Activated CD8-positive, alpha-beta memory T cell treated with anti-CD3 and anti-CD28 coated beads, Interleukin-2, amount 50 U/mL, for 24 hours (primary cell): ENCODE results near the gene INTU.

Source experiments
- DNase-seq: peaks from one replicate; pipeline ENCODE4 v3.0.0-alpha.2; 2020; ENCODE audit errors: extremely low read depth

INTU gene

DNA sequence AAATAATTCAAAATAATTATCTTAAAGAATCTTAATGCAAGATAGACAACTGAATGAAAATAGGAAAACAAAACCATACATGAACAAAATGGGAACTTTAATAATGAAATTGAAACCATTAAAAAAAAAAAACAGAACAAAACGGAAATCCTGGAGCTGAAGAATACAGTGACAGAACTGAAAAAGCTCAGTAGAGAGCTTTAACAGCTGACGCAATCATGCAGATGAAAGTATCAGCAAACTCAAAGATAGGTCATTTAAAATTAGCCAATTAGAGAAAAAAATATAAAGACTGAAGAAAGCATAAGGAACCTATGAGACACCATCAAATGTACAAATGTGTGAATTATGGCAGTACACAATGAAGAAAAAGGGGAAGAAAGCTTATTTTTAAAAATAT, 116.2 kb downstream of the INTU start:
- no peak for DNase-seq

- DNase-seq: no peak
Observed at GRCh38 chr4:127756906-127757305, 124.1 kb downstream of the INTU start.

GRCh38 chr4:127759228-127759820, 126.6 kb downstream of the INTU start:
- DNase-seq: no peak

- no peak for DNase-seq
Observed at GRCh38 chr4:127759893-127760292, 127.1 kb downstream of the INTU start.

DNA sequence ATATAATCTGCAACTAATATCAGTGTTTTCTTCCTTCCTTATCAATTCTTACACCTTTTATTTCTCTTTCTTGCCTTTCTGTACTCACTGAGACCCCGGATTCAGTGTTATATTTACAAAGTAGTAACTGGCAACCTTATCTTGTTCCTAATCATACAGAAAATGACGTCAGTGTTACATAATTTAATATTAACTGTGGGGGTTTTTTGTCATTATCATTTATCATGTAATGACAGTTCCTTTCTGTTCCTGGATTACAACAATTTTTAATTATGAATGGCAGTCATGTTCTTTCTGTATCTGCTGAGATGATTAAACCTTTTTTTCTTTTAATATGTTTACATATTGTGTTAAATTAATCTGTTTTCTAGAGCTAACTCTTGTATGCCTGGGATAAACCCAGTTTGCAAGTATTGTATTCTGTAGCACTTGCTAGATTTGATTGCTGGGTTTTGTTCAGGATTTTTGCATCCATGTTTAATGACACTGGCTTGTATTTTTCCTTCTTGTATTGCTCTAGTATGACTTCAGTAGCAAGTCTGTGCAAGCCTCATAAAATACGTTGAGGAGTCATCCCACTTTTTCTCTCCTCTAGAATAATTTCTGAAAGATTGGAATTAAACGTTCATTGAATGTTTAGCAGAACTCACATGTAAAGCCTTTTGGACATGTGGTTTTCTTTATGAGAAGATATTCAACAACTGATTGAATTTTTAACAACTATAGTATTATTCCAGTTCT, 138.9 kb downstream of the INTU start:
- no peak for DNase-seq

DNA sequence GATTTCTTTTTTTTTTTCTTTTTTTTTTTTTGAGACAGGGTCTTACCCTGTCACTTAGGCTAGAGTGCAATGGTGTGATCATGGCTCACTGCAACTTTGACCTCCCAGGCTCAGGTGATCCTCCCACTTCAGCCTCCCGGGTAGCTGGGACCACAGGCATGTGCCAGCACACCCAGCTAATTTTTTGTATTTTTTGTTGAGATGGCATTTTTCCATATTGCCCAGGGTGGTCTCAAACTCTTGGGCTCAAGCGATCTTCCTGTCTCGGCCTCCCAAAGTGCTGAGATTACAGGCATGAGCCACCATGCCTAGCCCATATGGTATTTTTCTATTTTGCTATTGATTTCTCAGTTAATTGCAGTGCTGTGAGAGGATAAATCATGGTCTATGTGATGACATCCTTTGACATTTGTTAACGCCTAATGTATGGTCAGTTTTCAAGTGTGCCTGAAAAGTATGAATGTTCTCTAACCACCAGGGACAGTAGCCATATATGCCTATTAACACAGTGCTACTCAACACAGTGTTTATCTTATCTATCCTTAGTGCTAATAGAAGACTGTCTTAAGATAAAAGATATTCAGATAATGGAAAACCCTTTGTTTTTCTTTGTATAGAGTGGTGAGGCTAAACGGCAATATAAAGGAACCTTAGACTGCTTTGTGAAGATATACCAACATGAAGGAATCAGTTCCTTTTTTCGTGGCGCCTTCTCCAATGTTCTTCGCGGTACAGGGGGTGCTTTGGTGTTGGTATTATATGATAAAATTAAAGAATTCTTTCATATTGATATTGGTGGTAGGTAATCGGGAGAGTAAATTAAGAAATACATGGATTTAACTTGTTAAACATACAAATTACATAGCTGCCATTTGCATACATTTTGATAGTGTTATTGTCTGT, 140.3 kb downstream of the INTU start:
- DNase-seq: no peak

- DNase-seq: no peak
Observed at GRCh38 chr4:127775843-127776242, 143.1 kb downstream of the INTU start.
